Stimulated activated CD4-positive, alpha-beta T cell treated with anti-CD3 and anti-CD28 coated beads, Interleukin-15, amount 100 ng/mL, for 48 hours (primary cell): ENCODE data around the gene PCBP3.
A peak's percentile ranks its signal among the peaks of the same experiment; 100 is the strongest.
"Not testable (repeated sequence)": the region's sequence is repeated elsewhere in the genome, so short reads cannot be mapped to it uniquely, and the experiment has no call there.

Experiments
- DNase-seq, 2 donors: peaks; one replicate each; pipeline ENCODE4 v3.0.0-alpha.2; 2020; ENCODE audit warnings: low read depth in 2 of 2

The PCBP3 gene

GRCh38 chr21:45678790-45679189 is 35.3 kb downstream of the PCBP3 start:
- not testable (repeated sequence) for DNase-seq

- no peak for DNase-seq
Observed at GRCh38 chr21:45680215-45680614, 36.7 kb downstream of the PCBP3 start.

DNA sequence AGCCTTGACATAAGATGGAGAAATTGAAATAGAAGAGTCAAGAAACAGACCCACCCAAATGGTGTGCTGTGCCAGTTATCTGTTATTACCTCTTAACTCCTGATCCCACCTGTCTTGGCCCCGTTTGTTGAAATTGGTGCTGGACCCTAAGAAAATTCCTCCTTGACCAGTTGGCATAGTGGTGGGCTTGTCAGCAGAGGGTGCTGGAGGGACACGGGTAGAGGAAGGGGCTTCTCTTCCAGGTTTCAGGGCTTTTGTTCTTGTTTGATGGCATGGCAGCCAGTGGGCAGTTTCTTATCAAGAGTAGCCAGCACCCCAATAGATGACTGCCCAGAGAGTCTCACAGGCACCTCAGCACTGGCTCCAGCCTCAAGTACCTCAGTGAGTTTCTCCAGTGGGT is 51.6 kb downstream of the PCBP3 start:
- DNase-seq: no peak

GRCh38 chr21:45698493-45699184 is 55.1 kb downstream of the PCBP3 start:
- DNase-seq: peak in 1 of 2 donors; percentile 20

GRCh38 chr21:45699251-45699942 is 55.9 kb downstream of the PCBP3 start:
- DNase-seq: peak in 1 of 2 donors; percentile 8

- no peak for DNase-seq
Observed at GRCh38 chr21:45699966-45700365, 56.4 kb downstream of the PCBP3 start.

DNA sequence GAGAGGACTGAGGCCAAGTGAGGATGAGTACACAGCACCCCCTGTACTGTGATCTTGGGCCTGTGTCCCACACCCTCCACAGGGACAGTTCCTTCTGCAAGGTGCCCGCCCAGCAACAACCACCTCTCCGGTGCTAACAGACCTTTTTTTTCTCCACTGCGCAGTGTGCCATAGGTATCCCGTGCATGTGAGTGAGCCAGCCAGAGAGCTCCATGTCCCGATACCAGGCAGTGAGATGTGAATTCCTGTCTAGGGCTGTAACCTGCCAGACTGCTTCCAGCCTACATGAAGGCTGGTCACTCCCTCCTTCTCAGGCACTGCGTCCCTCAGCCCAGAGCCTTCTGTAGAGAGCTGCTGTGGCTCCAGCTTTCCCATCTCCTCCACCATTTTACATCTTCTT is 56.9 kb downstream of the PCBP3 start:
- no peak for DNase-seq

GRCh38 chr21:45704311-45705108 is 61.0 kb downstream of the PCBP3 start:
- no peak for DNase-seq

DNA sequence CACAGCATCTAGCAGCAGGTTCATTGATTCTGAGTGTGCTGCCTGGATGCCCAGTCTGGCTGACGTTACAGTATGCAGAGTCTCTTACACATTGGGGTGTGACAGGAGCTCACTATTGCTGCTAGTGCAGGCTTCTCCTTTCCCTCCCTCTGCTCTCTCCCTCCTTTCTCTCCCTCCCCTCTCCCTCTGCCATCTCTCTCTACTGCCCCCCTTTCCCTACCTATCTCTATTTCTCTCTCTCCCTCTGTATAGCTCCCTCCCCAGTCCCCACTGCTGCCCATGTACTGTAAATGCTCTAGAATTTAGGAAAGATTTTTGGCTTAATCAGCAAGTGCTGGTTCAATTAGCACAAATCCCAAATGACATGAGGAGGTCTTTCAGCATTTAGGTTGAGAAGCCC is 62.8 kb downstream of the PCBP3 start:
- no peak for DNase-seq

DNA sequence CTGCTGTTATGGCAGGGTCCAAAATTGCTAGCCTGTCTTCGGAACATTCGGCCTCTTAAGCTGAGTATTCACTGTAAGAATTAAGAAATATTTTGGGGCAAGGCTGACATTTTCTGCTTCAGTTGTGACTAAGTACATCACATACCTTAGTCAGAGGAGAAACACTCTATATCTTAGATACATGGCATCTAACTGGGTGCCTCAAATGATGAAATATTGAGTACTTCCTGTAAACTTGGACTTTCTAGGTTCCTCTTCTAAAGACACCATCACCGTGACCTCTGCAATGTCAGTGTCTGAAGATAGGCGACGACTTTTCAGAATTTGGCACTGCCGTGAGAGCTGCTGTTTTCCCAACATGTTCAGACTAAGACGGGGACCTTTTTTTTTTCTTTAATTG is 65.6 kb downstream of the PCBP3 start:
- DNase-seq: no peak

DNA sequence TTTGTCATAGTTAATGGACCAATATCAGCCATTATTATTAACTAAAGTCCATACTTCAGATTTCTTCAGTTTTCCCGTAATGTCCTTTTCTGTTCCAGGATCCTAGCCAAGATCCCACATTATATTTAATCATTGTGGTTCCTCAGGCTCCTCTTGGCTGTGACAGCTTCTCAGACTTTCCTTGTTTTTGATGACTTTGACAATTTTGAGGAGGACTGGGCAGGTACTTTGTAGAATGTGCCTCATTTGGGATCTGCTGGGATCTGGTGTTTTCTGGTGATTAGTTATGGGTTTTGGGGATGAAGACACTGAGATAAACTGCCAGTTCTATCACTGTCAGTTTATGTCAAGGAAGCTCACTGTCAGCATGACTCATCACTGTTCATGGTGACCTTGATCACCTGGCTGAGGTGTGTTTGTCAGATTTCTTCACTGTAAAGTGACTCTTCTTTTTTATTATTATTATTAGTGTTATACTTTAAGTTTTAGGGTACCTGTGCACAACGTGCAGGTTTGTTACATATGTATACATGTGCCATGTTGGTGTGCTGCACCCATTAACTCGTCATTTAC is 66.3 kb downstream of the PCBP3 start:
- DNase-seq: no peak

- DNase-seq: not testable (repeated sequence)
Observed at GRCh38 chr21:45710306-45710705, 66.8 kb downstream of the PCBP3 start.

DNA sequence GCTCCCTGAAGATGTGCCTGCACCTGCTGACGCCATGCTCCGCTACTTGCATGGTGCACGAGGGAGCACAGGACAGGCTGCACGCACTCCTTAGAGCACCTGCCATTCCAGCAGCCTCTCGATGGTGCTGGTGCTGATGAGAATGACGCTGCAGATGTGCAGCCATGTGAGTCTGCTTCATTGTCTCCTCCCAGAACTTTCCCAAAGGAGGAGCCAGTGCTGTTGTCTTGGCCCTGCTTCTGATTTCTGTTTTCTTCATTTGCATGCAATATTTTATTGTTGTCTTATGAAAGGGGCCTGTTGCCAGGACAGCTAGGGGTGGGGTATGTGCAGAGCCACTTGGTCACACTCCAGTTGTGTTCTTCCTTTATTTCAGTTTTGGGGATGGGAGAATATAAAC is 70.1 kb downstream of the PCBP3 start:
- no peak for DNase-seq

- no peak for DNase-seq
Observed at GRCh38 chr21:45715441-45715840, 71.9 kb downstream of the PCBP3 start.

GRCh38 chr21:45718413-45718812 is 74.9 kb downstream of the PCBP3 start:
- no peak for DNase-seq

- DNase-seq: no peak
Observed at GRCh38 chr21:45719177-45719802, 75.8 kb downstream of the PCBP3 start.

GRCh38 chr21:45720204-45720603 is 76.7 kb downstream of the PCBP3 start:
- DNase-seq: not testable (repeated sequence)

DNA sequence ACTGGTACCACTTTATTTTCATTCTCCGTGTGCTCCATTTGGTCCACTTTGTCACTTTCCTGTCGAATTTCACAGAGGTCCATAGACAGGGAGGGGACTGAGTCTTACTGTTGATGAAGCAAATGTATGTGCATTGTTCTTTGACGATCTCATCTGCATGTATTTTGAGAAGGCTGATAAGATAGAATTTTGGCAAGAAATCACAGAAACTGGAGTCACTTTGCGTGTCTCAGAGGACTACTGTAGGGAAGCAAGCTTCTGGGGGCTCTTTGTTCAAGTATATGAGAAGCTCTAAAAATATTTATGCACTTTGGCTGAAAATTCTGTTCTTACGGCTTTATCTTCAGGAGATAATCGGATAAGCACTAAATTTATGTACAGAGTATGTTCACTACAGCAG is 78.1 kb downstream of the PCBP3 start:
- DNase-seq: no peak

GRCh38 chr21:45723049-45723958 is 79.8 kb downstream of the PCBP3 start:
- DNase-seq: no peak

- DNase-seq: no peak
Observed at GRCh38 chr21:45724345-45724961, 80.9 kb downstream of the PCBP3 start.
